Neural progenitor cell (in vitro differentiated cells): Measurements from ENCODE around the gene NHLRC4. TPM values are rescaled to one million over a fixed set of nuclear protein-coding genes. Genes with fewer than 3 reads are reported as not detected.

Experiments
- DNase-seq: peaks from one replicate; pipeline ENCODE4 v3.0.0-alpha.2; 2016; ENCODE audit warnings: low spot score
- H2AFZ ChIP-seq: fragments of 200-600 bp; sonication (generic); replicated peaks from 2 replicates; pipeline ENCODE4 v1.6.1; 2016; ENCODE audit warnings: antibody characterized with exemption
- H3F3A ChIP-seq: fragments of 200-600 bp; sonication (generic); 2 replicates; pipeline ENCODE4 v1.6.1; 2016; ENCODE audit warnings: antibody characterized with exemption, low read depth
- H3K27ac ChIP-seq: fragments of 200-600 bp; sonication (generic); 2 replicates; pipeline ENCODE4 v1.5.1; 2016; ENCODE audit warnings: mild to moderate bottlenecking
- H3K27me3 ChIP-seq: fragments of 200-600 bp; sonication (generic); 2 replicates; pipeline ENCODE4 v1.6.1; 2016; ENCODE audit warnings: mild to moderate bottlenecking, moderate library complexity
- H3K36me3 ChIP-seq: fragments of 200-600 bp; sonication (generic); 2 replicates; pipeline ENCODE4 v1.5.1; 2016
- H3K4me1 ChIP-seq: fragments of 200-600 bp; sonication (generic); 2 replicates; pipeline ENCODE4 v1.6.1; 2016; ENCODE audit warnings: mixed run types
- H3K4me2 ChIP-seq: fragments of 200-600 bp; sonication (generic); 2 replicates; pipeline ENCODE4 v1.6.1; 2016
- H3K4me3 ChIP-seq: fragments of 200-600 bp; sonication (generic); 2 replicates; pipeline ENCODE4 v1.5.1; 2016
- H3K79me2 ChIP-seq: fragments of 200-600 bp; sonication (generic); 2 replicates; pipeline ENCODE4 v1.6.1; 2016; ENCODE audit warnings: low read depth
- H3K9ac ChIP-seq: fragments of 200-600 bp; sonication (generic); 2 replicates; pipeline ENCODE4 v1.6.1; 2016
- H3K9me3 ChIP-seq: fragments of 200-600 bp; sonication (generic); 2 replicates; pipeline ENCODE4 v1.5.1; 2016; ENCODE audit warnings: low read depth
- H4K20me1 ChIP-seq: fragments of 200-600 bp; sonication (generic); 2 replicates; pipeline ENCODE4 v1.6.1; 2016; ENCODE audit warnings: low read depth
- H3K27ac Mint-ChIP-seq: 3 replicates; pipeline ENCODE4 v1.8.0; 2021; ENCODE audit warnings: mixed read lengths
- H3K27me3 Mint-ChIP-seq: 2 replicates; pipeline ENCODE4 v1.8.0; 2022; ENCODE audit warnings: low read depth, mild to moderate bottlenecking, inconsistent platforms, moderate library complexity, mixed read lengths; ENCODE audit not compliant: insufficient read depth
- H3K36me3 Mint-ChIP-seq: 3 replicates; pipeline ENCODE4 v1.8.0; 2021; ENCODE audit warnings: mixed read lengths
- H3K4me1 Mint-ChIP-seq: 3 replicates; pipeline ENCODE4 v1.8.0; 2021; ENCODE audit warnings: mixed read lengths
- H3K4me3 Mint-ChIP-seq: 3 replicates; pipeline ENCODE4 v1.8.0; 2021; ENCODE audit warnings: mild to moderate bottlenecking, moderate library complexity, mixed read lengths
- H3K9me3 Mint-ChIP-seq: 3 replicates; pipeline ENCODE4 v1.8.0; 2020; ENCODE audit warnings: mixed read lengths
- CTCF ChIP-seq: fragments of 200-600 bp; sonication (generic); IDR thresholded peaks from 2 replicates; pipeline ENCODE4 v1.5.1; 2017; ENCODE audit warnings: antibody characterized with exemption, mild to moderate bottlenecking
- EZH2 ChIP-seq: fragments of 200-600 bp; sonication (generic); IDR thresholded peaks from 2 replicates; pipeline ENCODE4 v1.6.1; 2017; ENCODE audit warnings: antibody characterized with exemption, mild to moderate bottlenecking, moderate library complexity
- EZH2phosphoT487 ChIP-seq: fragments of 200-600 bp; sonication (generic); IDR thresholded peaks from 2 replicates; pipeline ENCODE4 v1.6.1; 2017; ENCODE audit warnings: antibody characterized with exemption
- total RNA-seq: library from RNA; depleted of rRNA; stranded (reverse); fragments of >200 nt; gene quantifications from 2 replicates; pipeline ENCODE4 v1.2.3, GENCODE V29; 2015; ENCODE audit warnings: low replicate concordance

The NHLRC4 gene
- total RNA-seq, 1 donor from 2014 or later, result not detected

GRCh38 chr16:536746-537145 is 30.1 kb upstream of the NHLRC4 start:
- Histone ChIP-seq H2AFZ (no peak overlapping the region), H3K36me3 (no peaks in the 10 kb centered on the region), H3K79me2 (peaks cover 43% of the 10 kb centered on the region), H3K9me3 (no peaks in the 10 kb centered on the region), H3K4me3 (no peak overlapping the region), H3K9ac (no peak overlapping the region), H3F3A (peaks cover 5% of the 10 kb centered on the region), H3K27ac (no peak overlapping the region), H4K20me1 (peaks cover 56% of the 10 kb centered on the region), H3K4me1 (no peaks in the 10 kb centered on the region), H3K4me2 (no peak overlapping the region), H3K27me3 (no peaks in the 10 kb centered on the region)
- Mint-ChIP-seq H3K27ac (no peak overlapping the region), H3K36me3 (no peaks in the 10 kb centered on the region), H3K4me1 (no peaks in the 10 kb centered on the region), H3K4me3 (no peak overlapping the region), H3K27me3 (no peaks in the 10 kb centered on the region), H3K9me3 (no peaks in the 10 kb centered on the region)
- no peak for DNase-seq
- no peak for TF ChIP-seq CTCF
- TF ChIP-seq EZH2phosphoT487, result no peak
- no peak for TF ChIP-seq EZH2

GRCh38 chr16:537415-538335 is 29.1 kb upstream of the NHLRC4 start:
- Histone ChIP-seq H3K4me2 (no peak overlapping the region), H3K9ac (no peak overlapping the region), H3K4me1 (no peaks in the 10 kb centered on the region), H3K27me3 (no peaks in the 10 kb centered on the region), H3K27ac (no peak overlapping the region), H2AFZ (no peak overlapping the region), H3F3A (peaks cover 5% of the 10 kb centered on the region), H3K36me3 (no peaks in the 10 kb centered on the region), H3K4me3 (no peak overlapping the region), H3K79me2 (peaks cover 34% of the 10 kb centered on the region), H3K9me3 (no peaks in the 10 kb centered on the region), H4K20me1 (peaks cover 49% of the 10 kb centered on the region)
- Mint-ChIP-seq H3K4me1 (no peaks in the 10 kb centered on the region), H3K9me3 (no peaks in the 10 kb centered on the region), H3K27ac (no peak overlapping the region), H3K36me3 (peaks cover 5% of the 10 kb centered on the region), H3K4me3 (no peak overlapping the region), H3K27me3 (peaks cover 4% of the 10 kb centered on the region)
- TF ChIP-seq EZH2 (no peak), EZH2phosphoT487 (no peak), CTCF (peak; percentile 29)
- DNase-seq, result no peak

- H3F3A ChIP-seq, result no peaks in the 10 kb centered on the region
- TF ChIP-seq CTCF (no peak), EZH2 (no peak), EZH2phosphoT487 (no peak)
- no peak overlapping the region for H3K4me3 ChIP-seq
- peaks cover 12% of the 10 kb centered on the region for H3K79me2 ChIP-seq
- Mint-ChIP-seq H3K4me1 (no peaks in the 10 kb centered on the region), H3K36me3 (peaks cover 5% of the 10 kb centered on the region), H3K9me3 (no peaks in the 10 kb centered on the region), H3K27me3 (peaks cover 5% of the 10 kb centered on the region), H3K27ac (no peak overlapping the region), H3K4me3 (no peak overlapping the region)
- H3K9me3 ChIP-seq, result no peaks in the 10 kb centered on the region
- H3K27ac ChIP-seq, result no peak overlapping the region
- no peak overlapping the region for H3K9ac ChIP-seq
- H4K20me1 ChIP-seq, result peaks cover 26% of the 10 kb centered on the region
- H3K4me2 ChIP-seq, result no peak overlapping the region
- no peak for DNase-seq
- H2AFZ ChIP-seq, result no peak overlapping the region
- no peaks in the 10 kb centered on the region for H3K27me3 ChIP-seq
- H3K4me1 ChIP-seq, result no peaks in the 10 kb centered on the region
- no peaks in the 10 kb centered on the region for H3K36me3 ChIP-seq
Measured at GRCh38 chr16:539901-540530, 26.8 kb upstream of the NHLRC4 start.
